K562 (cell line): ENCODE data around the gene STRA6. TPM values are rescaled to one million over a fixed set of nuclear protein-coding genes. Genes with fewer than 3 reads are reported as not detected.

Experiments
- ATAC-seq: fragments of 200-7000 bp; cut with Tn5 transposase; 3 replicates; pipeline ENCODE4 v1.9.1; 2020; ENCODE audit warnings: moderate library complexity
- BruUV-seq: library from RNA; stranded (reverse); fragments of 400-500 nt; replicated peaks from 2 replicates; lab custom pipeline; 2021; lab: Mats Ljungman, UMichigan
- CTCF ChIA-PET: fragments of 300-600 bp; formaldehyde crosslinking; extraction: SDS; loops from one replicate; lab custom pipeline; 2021; ENCODE audit warnings: low intra/inter-chr PET ratio; lab: Yijun Ruan, JAX
- POLR2A ChIA-PET: fragments of 300-600, 350-650 bp; sonication (Branson Sonifier 250); formaldehyde crosslinking; extraction: SDS; loops from one replicate; lab custom pipeline; 2021; ENCODE audit warnings: antibody characterized with exemption, inconsistent platforms; lab: Yijun Ruan, JAX
- DNase-seq, 4 experiments: peaks; one replicate each; pipeline versions ENCODE4 v3.0.0 to v3.0.0-alpha.2; 2011 to 2018; ENCODE audit warnings: low spot score in 3 of 4, mixed read lengths in 3 of 4; ENCODE audit errors: extremely low read depth in 1 of 4
- FAIRE-seq: peaks from 2 replicates; lab custom pipeline; 2011; peaks lifted over from hg19 to GRCh38; lab: Jason Lieb, UNC
- H2AFZ ChIP-seq: 2 replicates; pipeline ENCODE4 v1.6.0; 2011; ENCODE audit warnings: low read depth, low read length, control low read depth, inconsistent platforms
- H3K27ac ChIP-seq: fragments of 200-600 bp; 3 replicates; pipeline ENCODE4 v1.8.0; 2011; ENCODE audit warnings: low read depth, mild to moderate bottlenecking, control low read depth, inconsistent platforms, low read length, moderate library complexity, mixed read lengths; ENCODE audit errors: extremely low read depth
- H3K27me3 ChIP-seq, 2 experiments: fragments of 300-600 bp in 1 of 2; 2 replicates in 1 of 2; 3 replicates in 1 of 2; pipeline versions ENCODE4 v1.6.0 to v1.8.0; 2011; ENCODE audit warnings: inconsistent platforms in 2 of 2, low read length in 2 of 2, mild to moderate bottlenecking in 1 of 2, mixed read lengths in 1 of 2, moderate library complexity in 1 of 2; ENCODE audit not compliant: control insufficient read depth in 2 of 2, insufficient read depth in 2 of 2
- H3K36me3 ChIP-seq: fragments of 300-600 bp; 3 replicates; pipeline ENCODE4 v1.8.0; 2011; ENCODE audit warnings: mild to moderate bottlenecking, low read length, inconsistent platforms; ENCODE audit not compliant: control insufficient read depth, insufficient read depth
- H3K4me1 ChIP-seq, 2 experiments: fragments of 200-600 bp in 1 of 2; replicated peaks in 1 of 2; 2 replicates in 1 of 2; 3 replicates in 1 of 2; pipeline versions ENCODE4 v1.5.1 to v1.8.0; 2011; ENCODE audit warnings: inconsistent platforms in 2 of 2, low read length in 2 of 2, mild to moderate bottlenecking in 1 of 2, mixed read lengths in 1 of 2, moderate library complexity in 1 of 2; ENCODE audit not compliant: control insufficient read depth in 2 of 2, insufficient read depth in 2 of 2
- H3K4me2 ChIP-seq: 2 replicates; pipeline ENCODE4 v1.6.1; 2011; ENCODE audit warnings: low read length, control low read depth, inconsistent platforms, mixed read lengths; ENCODE audit not compliant: insufficient read depth
- H3K4me3 ChIP-seq: fragments of 200-600 bp; sonication (generic), shearing (Covaris generic); 2 replicates; pipeline ENCODE4 v1.5.1; 2016; ENCODE audit warnings: control low read depth, inconsistent platforms
- H3K79me2 ChIP-seq: fragments of 200-600 bp; 3 replicates; pipeline ENCODE4 v1.8.0; 2011; ENCODE audit warnings: low read length, inconsistent platforms; ENCODE audit not compliant: control insufficient read depth, insufficient read depth
- H3K9ac ChIP-seq, 2 experiments: 2 replicates each; pipeline versions ENCODE4 v1.6.0 to v1.6.1; 2011; ENCODE audit warnings: low read depth in 2 of 2, low read length in 2 of 2, control low read depth in 1 of 2, inconsistent platforms in 1 of 2, mild to moderate bottlenecking in 1 of 2, mixed read lengths in 1 of 2; ENCODE audit not compliant: insufficient read depth in 1 of 2
- H3K9me1 ChIP-seq: one replicate; pipeline ENCODE4 v1.6.0; 2011; ENCODE audit warnings: inconsistent platforms, mild to moderate bottlenecking, low read length, moderate library complexity; ENCODE audit not compliant: control insufficient read depth, insufficient read depth
- H3K9me3 ChIP-seq: replicated peaks from 2 replicates; pipeline ENCODE4 v1.5.1; 2011; ENCODE audit warnings: low read depth, low read length, inconsistent platforms; ENCODE audit not compliant: control insufficient read depth, insufficient read depth
- H4K20me1 ChIP-seq: replicated peaks from 2 replicates; pipeline ENCODE4 v1.6.1; 2011; ENCODE audit warnings: low read length, inconsistent platforms, mixed read lengths; ENCODE audit not compliant: control insufficient read depth, insufficient read depth
- ARID2 ChIP-seq: fragments of 450-650 bp; IDR thresholded peaks from 2 replicates; pipeline ENCODE4 v1.6.1; 2017; ENCODE audit warnings: antibody characterized with exemption, mild to moderate bottlenecking
- BHLHE40 ChIP-seq: IDR thresholded peaks from 2 replicates; pipeline ENCODE4 v1.6.1; 2011; ENCODE audit warnings: low read length, improper control_type of control experiment
- CC2D1A ChIP-seq: fragments of 450-650 bp; IDR thresholded peaks from 2 replicates; pipeline ENCODE4 v1.6.1; 2017; ENCODE audit warnings: mild to moderate bottlenecking
- DPF2 ChIP-seq: fragments of 450-650 bp; IDR thresholded peaks from 2 replicates; pipeline ENCODE4 v1.6.1; 2016
- FOXM1 ChIP-seq, 2 experiments: fragments of 450-650 bp in 1 of 2; sonication (generic) in 1 of 2; formaldehyde crosslinking in 1 of 2; IDR thresholded peaks; 2 replicates each; pipeline versions ENCODE4 v1.6.1 to v1.9.0; 2017 to 2022; ENCODE audit warnings: low read depth in 2 of 2, mild to moderate bottlenecking in 2 of 2, missing genetic modification reagents in 1 of 2, moderate library complexity in 1 of 2
- POLR2B ChIP-seq: fragments of 450-650 bp; IDR thresholded peaks from 2 replicates; pipeline ENCODE4 v1.6.1; 2018; ENCODE audit warnings: low read depth; ENCODE audit not compliant: partially characterized antibody
- SRF ChIP-seq, 2 experiments: fragments of 250-450, 450-650 bp in 1 of 2; sonication (Bioruptor Pico) in 1 of 2; sonication (generic) in 1 of 2; formaldehyde crosslinking; IDR thresholded peaks; 2 replicates each; pipeline versions ENCODE4 v1.5.0 to v1.5.1; 2020 to 2022; ENCODE audit warnings: mild to moderate bottlenecking in 1 of 2, missing genetic modification reagents in 1 of 2
- ZNF584 ChIP-seq: fragments of 200-800 bp; sonication (Bioruptor generic); IDR thresholded peaks from 2 replicates; pipeline ENCODE4 v1.6.1; 2016; ENCODE audit warnings: low read depth, mild to moderate bottlenecking, missing genetic modification characterization, missing compliant biosample characterization
- ZNF778 ChIP-seq: fragments of 450-650 bp; formaldehyde crosslinking; IDR thresholded peaks from 2 replicates; pipeline ENCODE4 v1.4.0; 2020; ENCODE audit warnings: mild to moderate bottlenecking, moderate library complexity
- WGBS: fragments of 100-300 bp; shearing (Covaris generic); methylation state at CpG from one replicate; pipeline ENCODE4 v1.1.6; 2016; ENCODE audit warnings: low coverage, mixed read lengths; ENCODE audit not compliant: insufficient coverage; ENCODE audit errors: missing lambda C conversion rate; 5-methylcytosine and 5-hydroxymethylcytosine counted together
- in situ Hi-C: fragments of 300-500 bp; cut with MboI; formaldehyde crosslinking; loops from 4 replicates; pipeline ENCODE4 v1.15.0; 2018; ENCODE audit warnings: inconsistent platforms, mixed read lengths
- intact Hi-C: fragments of 100-400 bp; cut with micrococcal nuclease; formaldehyde crosslinking; loops from 2 replicates; pipeline ENCODE4 v1.14.2; 2022
- polyA plus RNA-seq, 8 experiments: library from polyadenylated mRNA; depleted of rRNA in 4 of 8; stranded (reverse) in 5 of 8; unstranded in 3 of 8; fragments of >200 nt; fragmentation: Nextera tagmentation in 2 of 8; fragmentation: Illumina TruSeq in 1 of 8; extraction: Ambion mirVana in 2 of 8; extraction: Trizol in 1 of 8; gene quantifications; 2 replicates each; pipeline versions ENCODE4 v1.2.1 to v1.2.3, GENCODE V29; 2011 to 2014; ENCODE audit warnings: inconsistent platforms in 1 of 8, missing spikeins in 1 of 8
- total RNA-seq, 7 experiments: library from RNA; depleted of rRNA in 6 of 7; stranded (reverse); fragments of >200 nt in 6 of 7; fragmentation: Illumina TruSeq in 2 of 7; extraction: Trizol in 2 of 7; gene quantifications; 2 replicates each; pipeline versions ENCODE4 v1.2.1 to v1.2.3, GENCODE V29; 2011 to 2021; ENCODE audit warnings: low replicate concordance in 1 of 7
- TF ChIP-seq, protein P1 (sequence below), 2 experiments: fragments of 450-650 bp; conservative IDR thresholded peaks; 2 replicates each; pipeline ENCODE4 v1.6.1; 2017; ENCODE audit warnings: mild to moderate bottlenecking in 2 of 2, moderate library complexity in 2 of 2
- TF ChIP-seq, protein P2 (sequence below): fragments of 450-650 bp; IDR thresholded peaks from 2 replicates; pipeline ENCODE4 v1.6.1; 2016; ENCODE audit warnings: missing biosample characterization, missing genetic modification characterization
- TF ChIP-seq, protein P3 (sequence below): fragments of 250-450 bp; sonication (Bioruptor Pico); IDR thresholded peaks from 2 replicates; pipeline ENCODE4 v1.4.0; 2020
- TF ChIP-seq, protein P4 (sequence below): IDR thresholded peaks from 2 replicates; pipeline ENCODE4 v1.6.1; 2016; ENCODE audit warnings: missing genetic modification characterization, missing compliant biosample characterization

STRA6 gene
- total and polyA plus RNA-seq, 9 of the 15 experiments (the other 6 are each of a cell fraction or from before 2014, with no cell fraction given) = 0.04 to 2.0 (median 0.43) TPM; not detected in 2

DNA sequence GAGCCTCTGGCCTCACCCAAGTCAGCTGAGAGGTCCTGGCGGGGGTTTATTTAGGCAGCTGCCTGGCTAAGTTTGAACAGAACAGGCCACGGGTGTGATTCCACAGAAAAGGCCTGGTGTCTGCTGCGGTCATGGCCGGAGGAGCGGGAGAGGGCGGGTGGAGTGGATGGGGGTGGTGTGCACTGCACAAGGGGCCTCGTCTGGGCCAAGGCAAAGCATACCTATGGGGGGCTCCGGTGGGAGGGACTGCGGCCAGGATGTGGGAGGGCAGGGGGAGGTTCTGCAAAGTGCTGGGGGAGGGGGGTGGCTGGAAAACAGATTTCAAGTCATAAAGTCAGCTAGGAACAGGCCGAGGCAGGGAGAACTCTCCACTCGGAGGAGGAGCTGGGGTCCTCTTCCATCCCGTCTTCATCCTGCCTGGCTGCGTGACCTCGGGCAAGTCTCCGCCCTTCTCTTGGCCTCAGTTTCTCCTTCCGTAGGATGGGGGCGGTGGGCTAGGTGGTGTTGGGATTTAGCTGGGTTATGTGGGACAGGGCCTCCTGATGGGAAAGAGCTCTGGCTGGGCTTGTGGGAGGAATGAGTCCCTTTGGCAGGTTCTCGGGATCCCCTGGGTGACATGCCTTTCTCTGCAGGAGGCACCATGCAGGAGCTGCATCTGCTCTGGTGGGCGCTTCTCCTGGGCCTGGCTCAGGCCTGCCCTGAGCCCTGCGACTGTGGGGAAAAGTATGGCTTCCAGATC is 28.2 kb downstream of the STRA6 start (continued):
- TF ChIP-seq, protein P1, sequence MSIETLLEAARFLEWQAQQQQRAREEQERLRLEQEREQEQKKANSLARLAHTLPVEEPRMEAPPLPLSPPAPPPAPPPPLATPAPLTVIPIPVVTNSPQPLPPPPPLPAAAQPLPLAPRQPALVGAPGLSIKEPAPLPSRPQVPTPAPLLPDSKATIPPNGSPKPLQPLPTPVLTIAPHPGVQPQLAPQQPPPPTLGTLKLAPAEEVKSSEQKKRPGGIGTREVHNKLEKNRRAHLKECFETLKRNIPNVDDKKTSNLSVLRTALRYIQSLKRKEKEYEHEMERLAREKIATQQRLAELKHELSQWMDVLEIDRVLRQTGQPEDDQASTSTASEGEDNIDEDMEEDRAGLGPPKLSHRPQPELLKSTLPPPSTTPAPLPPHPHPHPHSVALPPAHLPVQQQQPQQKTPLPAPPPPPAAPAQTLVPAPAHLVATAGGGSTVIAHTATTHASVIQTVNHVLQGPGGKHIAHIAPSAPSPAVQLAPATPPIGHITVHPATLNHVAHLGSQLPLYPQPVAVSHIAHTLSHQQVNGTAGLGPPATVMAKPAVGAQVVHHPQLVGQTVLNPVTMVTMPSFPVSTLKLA (conservative IDR thresholded peaks at IDR 0.05) = no peak
- TF ChIP-seq BHLHE40 (no peak), ZNF584 (CRISPR knock-in tag) (no peak)

DNA sequence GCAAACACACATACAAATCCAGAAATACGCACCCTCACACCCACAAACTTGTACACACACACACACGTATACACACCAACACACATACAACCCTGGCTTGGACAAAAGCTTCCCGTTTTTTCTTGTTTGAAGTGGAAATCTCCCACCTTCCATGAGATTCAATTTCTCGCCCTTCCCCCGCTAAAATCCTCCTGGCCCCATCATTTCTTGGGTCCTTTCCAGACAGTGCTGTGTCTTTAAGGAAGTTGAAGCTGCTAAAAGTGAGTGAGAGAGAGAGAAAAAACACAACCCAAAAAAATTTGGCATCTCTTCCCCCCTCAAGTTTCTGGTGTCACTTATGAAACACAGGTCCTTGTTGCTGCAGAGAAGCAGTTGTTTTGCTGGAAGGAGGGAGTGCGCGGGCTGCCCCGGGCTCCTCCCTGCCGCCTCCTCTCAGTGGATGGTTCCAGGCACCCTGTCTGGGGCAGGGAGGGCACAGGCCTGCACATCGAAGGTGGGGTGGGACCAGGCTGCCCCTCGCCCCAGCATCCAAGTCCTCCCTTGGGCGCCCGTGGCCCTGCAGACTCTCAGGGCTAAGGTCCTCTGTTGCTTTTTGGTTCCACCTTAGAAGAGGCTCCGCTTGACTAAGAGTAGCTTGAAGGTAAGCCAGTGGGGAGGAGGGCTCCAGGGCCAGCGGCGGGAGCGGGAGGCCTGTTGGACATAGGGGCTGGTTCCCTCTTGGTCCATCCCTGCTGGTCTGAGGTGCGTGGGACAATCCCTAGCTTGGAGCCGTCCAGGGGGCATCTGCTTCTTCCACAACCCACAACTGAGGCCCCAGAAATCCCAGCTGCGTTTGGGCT is 29.0 kb downstream of the STRA6 start, which contains the start of gene ISLR:
ISLR (plus strand) TSS at position 331 of the 839 bp plus-strand sequence. CDS start 1,149 bp downstream, outside the sequence.
- TF ChIP-seq ARID2 = no peak
- no peak for TF ChIP-seq DPF2
- TF ChIP-seq FOXM1 (IDR thresholded peaks at IDR 0.05; ENCODE audit: low read depth) = no peak
- no peak for TF ChIP-seq FOXM1 (CRISPR knock-in tag; IDR thresholded peaks at IDR 0.05; ENCODE audit: low read depth)
- TF ChIP-seq, protein P2, sequence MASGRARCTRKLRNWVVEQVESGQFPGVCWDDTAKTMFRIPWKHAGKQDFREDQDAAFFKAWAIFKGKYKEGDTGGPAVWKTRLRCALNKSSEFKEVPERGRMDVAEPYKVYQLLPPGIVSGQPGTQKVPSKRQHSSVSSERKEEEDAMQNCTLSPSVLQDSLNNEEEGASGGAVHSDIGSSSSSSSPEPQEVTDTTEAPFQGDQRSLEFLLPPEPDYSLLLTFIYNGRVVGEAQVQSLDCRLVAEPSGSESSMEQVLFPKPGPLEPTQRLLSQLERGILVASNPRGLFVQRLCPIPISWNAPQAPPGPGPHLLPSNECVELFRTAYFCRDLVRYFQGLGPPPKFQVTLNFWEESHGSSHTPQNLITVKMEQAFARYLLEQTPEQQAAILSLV (tag) = no peak
- TF ChIP-seq SRF (CRISPR knock-in tag; IDR thresholded peaks at IDR 0.05) = no peak
- TF ChIP-seq, protein P3, sequence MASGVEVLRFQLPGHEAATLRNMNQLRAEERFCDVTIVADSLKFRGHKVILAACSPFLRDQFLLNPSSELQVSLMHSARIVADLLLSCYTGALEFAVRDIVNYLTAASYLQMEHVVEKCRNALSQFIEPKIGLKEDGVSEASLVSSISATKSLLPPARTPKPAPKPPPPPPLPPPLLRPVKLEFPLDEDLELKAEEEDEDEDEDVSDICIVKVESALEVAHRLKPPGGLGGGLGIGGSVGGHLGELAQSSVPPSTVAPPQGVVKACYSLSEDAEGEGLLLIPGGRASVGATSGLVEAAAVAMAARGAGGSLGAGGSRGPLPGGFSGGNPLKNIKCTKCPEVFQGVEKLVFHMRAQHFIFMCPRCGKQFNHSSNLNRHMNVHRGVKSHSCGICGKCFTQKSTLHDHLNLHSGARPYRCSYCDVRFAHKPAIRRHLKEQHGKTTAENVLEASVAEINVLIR (CRISPR knock-in tag) = no peak
- TF ChIP-seq CC2D1A = no peak
- TF ChIP-seq ZNF778 (CRISPR knock-in tag) = no peak
- TF ChIP-seq POLR2B = no peak
- TF ChIP-seq, protein P4, sequence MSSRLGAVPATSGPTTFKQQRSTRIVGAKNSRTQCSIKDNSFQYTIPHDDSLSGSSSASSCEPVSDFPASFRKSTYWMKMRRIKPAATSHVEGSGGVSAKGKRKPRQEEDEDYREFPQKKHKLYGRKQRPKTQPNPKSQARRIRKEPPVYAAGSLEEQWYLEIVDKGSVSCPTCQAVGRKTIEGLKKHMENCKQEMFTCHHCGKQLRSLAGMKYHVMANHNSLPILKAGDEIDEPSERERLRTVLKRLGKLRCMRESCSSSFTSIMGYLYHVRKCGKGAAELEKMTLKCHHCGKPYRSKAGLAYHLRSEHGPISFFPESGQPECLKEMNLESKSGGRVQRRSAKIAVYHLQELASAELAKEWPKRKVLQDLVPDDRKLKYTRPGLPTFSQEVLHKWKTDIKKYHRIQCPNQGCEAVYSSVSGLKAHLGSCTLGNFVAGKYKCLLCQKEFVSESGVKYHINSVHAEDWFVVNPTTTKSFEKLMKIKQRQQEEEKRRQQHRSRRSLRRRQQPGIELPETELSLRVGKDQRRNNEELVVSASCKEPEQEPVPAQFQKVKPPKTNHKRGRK = no peak
- H3K4me1 ChIP-seq = peaks cover 0 to 14% of the 10 kb centered on the region in 2 experiments; a peak in 2 of 5 replicates
- H3K9me1 ChIP-seq = no peaks in the 10 kb centered on the region
- no peak within 1 kb of the TSS for H3K4me2 ChIP-seq
- H3K4me3 ChIP-seq = no peak within 1 kb of the TSS
- in situ Hi-C loops = no loop called here
- under 1% methylated on average over 20 of the region's 20 CpGs for WGBS
- H3K9me3 ChIP-seq = no peaks in the 10 kb centered on the region
- no peak within 1 kb of the TSS for H3K9ac ChIP-seq
- H3K27ac ChIP-seq = no peak within 1 kb of the TSS
- FAIRE-seq = no peak
- H4K20me1 ChIP-seq = peaks cover 12% of the 10 kb centered on the region
- H3K36me3 ChIP-seq = no peaks in the 10 kb centered on the region
- ChIA-PET POLR2A (interaction anchor here (0.7 kb wide), 1 partner anchor 17 kb away, joined by 3 read pairs; no protein-coding TSS in a partner anchor), CTCF (no interaction called here)
- no TSS peak for BruUV-seq
- ATAC-seq = no peak
- no peaks in the 10 kb centered on the region for H3K79me2 ChIP-seq
- no peak for DNase-seq
- intact Hi-C loops = no loop called here
- H2AFZ ChIP-seq = no peak within 1 kb of the TSS
- H3K27me3 ChIP-seq = peaks cover 27 to 86% of the 10 kb centered on the region in 2 experiments; a peak in 4 of 5 replicates
